Measurements from ENCODE around the gene PRMT6. TPM values are rescaled to one million over a fixed set of nuclear protein-coding genes. Genes with fewer than 3 reads are reported as not detected.
"Not testable (repeated sequence)": the region's sequence is repeated elsewhere in the genome, so short reads cannot be mapped to it uniquely, and the experiment has no call there.

PRMT6 gene
- total RNA-seq (2014; rRNA removed), result 16.5 and 20.9 TPM in 2 replicates
- polyA plus RNA-seq (2012), result 9.3 TPM

DNA sequence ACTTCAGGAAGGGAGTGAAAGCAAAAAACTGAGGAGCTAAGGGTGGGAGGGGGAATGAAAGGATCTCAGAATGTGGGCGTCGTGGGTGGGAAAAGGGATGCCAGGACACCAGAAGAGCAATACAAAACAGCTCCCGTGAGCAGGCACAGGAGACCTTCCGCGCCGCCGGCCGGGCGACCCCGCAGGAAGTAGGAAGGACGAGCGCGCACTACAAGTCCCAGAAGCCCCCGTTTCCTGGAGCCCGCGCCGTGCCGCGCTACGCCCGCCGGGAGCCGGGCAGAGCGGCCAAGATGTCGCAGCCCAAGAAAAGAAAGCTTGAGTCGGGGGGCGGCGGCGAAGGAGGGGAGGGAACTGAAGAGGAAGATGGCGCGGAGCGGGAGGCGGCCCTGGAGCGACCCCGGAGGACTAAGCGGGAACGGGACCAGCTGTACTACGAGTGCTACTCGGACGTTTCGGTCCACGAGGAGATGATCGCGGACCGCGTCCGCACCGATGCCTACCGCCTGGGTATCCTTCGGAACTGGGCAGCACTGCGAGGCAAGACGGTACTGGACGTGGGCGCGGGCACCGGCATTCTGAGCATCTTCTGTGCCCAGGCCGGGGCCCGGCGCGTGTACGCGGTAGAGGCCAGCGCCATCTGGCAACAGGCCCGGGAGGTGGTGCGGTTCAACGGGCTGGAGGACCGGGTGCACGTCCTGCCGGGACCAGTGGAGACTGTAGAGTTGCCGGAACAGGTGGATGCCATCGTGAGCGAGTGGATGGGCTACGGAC lies at the start of gene PRMT6:
Gene PRMT6, plus strand, starts transcription at position 249 of the 771 bp plus-strand sequence. Its CDS starts 42 bp downstream, at position 291.
- DNase-seq (ENCODE audit: low read depth), result peak; percentile 75

DNA sequence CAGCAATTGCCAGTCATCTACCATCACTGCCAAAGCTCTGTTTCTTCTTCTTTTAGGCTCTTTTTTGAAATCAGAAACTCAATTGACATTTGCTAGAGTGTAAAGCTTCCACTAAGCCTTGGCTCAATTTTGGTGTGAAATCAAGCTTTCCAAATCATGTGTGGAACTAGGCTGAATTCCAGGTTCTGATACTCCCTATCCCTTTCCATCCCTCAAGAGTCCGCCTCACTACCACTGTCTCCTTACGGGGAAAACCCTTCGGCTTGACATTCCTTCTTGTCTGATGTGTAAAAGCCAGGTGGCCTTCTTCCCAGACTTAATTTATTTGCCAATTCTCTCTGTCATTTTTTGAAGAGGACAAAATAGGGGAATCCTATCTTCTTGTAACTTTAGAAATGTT lies 47.2 kb upstream of the PRMT6 start:
- DNase-seq (ENCODE audit: low read depth), result no peak

DNA sequence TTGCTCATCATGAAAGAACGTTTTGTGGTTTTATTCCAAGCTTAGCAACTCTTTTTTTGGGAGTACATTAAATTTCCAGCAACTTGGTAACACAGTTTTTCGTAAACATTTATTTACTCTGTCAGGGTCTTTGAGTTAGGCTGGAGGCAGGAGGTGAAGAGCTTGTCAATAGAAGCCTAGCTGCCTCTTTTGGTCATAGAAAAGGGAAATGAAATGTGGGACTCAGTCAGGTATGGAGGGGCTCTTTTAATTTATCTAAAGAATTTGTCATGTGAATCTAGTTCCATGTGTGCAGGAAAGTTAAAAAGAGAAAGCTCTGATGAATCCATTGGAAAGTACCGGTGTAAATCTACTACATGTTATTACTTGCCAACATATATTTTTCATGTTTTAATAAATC lies 45.9 kb upstream of the PRMT6 start:
- no peak for DNase-seq (ENCODE audit: low read depth)

DNA sequence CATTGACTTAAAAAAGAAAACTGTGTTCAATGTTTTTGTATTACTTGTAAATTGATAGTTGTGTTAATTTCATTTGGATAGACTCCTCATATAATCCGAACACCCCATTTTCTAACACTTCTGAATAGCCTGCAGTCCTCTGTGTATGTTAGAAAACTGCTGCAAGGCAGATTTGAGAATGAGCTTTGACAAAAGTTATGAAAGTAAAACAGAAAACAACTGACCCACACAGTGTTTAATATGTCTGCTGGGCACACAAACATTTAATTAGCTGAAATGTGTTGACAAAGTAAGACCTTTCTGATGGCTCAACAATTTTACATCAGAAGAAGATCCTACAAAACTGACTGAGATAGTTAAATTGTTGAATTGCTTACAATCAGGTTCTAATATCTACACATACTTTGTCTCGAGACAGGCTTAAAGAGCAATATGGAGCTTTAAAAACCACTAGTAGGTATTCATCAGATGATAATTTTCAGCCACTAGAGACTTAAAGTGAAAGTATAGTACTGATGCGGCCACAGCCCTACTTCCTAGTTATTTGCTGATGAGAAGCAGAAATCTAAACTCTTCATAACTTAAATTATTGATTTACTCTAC lies 40.0 kb upstream of the PRMT6 start:
- DNase-seq (ENCODE audit: low read depth), result no peak

GRCh38 chr1:107018445-107018844 lies 38.0 kb upstream of the PRMT6 start:
- no peak for DNase-seq (ENCODE audit: low read depth)

DNA sequence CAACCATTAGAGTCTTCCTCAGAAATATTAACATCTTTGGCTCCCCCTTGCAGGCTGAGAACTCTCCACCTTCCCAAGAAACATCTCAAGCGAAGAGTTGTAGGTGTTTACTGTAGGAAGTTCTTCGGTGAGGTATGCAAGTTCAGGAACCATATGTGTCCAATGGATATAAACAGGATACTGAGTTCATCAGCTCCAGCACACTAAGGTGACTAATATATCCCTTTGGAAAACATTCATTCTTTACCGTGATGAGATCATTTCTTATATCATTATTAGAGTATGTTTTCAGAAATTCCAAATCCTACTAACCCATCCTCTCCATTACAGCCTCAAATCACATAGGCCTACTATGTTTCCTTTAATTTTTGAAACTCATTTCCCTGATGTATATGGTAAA lies 37.3 kb upstream of the PRMT6 start:
- no peak for DNase-seq (ENCODE audit: low read depth)

GRCh38 chr1:107038874-107039273 lies 17.6 kb upstream of the PRMT6 start:
- DNase-seq (ENCODE audit: low read depth), result not testable (repeated sequence)

GRCh38 chr1:107044310-107045220 lies 11.9 kb upstream of the PRMT6 start:
- not testable (repeated sequence) for DNase-seq (ENCODE audit: low read depth)

DNA sequence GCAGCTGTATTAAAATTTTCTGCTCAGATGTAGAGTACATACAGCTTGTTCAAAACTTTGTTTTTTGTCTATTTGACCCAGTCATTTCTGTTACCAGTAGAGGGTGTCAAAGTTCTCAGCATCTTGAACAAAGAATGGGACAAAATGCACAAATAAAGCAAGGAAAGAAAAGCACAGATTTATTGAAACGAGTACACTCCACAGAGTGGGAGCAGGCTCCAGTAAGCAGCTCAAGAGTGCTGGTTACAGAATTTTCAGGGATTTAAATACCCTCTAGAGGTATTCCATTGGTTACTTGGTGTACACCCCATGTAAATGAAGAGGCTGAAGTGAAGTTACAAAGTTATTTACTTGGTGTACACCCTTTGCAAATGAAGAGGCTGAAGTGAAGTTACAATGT lies 8.9 kb upstream of the PRMT6 start:
- DNase-seq (ENCODE audit: low read depth), result peak; percentile 3

DNA sequence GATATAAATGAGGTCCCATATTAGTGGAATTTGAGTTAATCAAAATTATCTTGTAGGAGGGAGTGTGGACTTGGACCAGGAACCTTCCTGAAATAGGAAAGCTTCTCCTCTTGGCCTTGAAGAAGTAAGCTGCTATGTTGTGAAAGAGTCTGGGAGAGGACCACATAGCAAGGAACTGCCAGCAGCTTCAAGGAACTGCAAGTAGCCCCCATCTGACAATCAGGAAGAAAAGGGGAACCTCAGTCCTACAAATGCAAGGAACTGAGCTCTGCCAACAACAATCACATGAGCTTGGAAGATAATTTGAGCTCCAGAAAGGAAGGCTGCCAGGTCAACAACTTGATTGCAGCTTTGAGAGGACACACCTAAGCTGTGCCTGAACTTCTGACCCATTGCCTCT lies 8.2 kb upstream of the PRMT6 start:
- no peak for DNase-seq (ENCODE audit: low read depth)

DNA sequence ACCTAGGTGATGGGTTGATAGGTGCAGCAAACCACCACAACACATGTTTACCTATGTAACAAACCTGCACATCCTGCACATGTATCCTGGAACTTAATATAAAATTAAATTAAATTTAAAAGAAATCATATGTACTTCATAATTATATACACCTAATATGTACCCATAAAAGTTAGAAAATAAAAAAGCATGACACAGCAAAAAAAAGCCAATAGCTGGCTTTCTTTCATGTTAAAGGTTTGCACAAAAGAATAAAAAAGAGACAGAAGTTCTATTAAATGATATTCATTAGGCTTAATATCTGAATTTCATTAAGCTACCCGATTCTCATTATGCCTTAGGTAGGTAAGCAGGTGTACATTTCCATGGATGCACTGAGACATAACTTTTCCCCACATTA lies 5.2 kb upstream of the PRMT6 start:
- DNase-seq (ENCODE audit: low read depth), result no peak

GRCh38 chr1:107055919-107056425 lies 502 bp upstream of the PRMT6 start:
- not testable (repeated sequence) for DNase-seq (ENCODE audit: low read depth)

- peak; percentile 42 for DNase-seq (ENCODE audit: low read depth)
Measured at GRCh38 chr1:107057197-107058133, 991 bp downstream of the PRMT6 start.

GRCh38 chr1:107058245-107059032 lies 2.0 kb downstream of the PRMT6 start:
- no peak for DNase-seq (ENCODE audit: low read depth)

DNA sequence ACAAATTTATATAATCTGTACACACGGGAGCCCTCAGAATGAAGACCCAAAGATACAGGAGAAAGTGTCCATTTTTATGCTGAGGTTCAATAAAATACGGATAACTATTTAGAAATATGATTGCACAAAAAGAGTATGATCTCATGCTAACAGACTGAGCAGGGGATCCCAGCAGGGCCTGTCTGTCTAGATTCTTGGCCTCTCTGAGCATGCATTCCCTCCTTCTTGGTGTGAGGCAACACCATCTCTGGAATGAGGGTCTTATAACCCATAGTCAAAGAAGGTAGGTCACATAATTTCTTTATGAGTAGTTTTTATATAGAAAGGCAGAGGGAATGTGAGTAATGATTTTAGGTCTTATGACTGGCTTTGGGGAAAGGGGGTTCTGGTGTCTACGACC lies 5.4 kb downstream of the PRMT6 start:
- DNase-seq (ENCODE audit: low read depth), result no peak

DNA sequence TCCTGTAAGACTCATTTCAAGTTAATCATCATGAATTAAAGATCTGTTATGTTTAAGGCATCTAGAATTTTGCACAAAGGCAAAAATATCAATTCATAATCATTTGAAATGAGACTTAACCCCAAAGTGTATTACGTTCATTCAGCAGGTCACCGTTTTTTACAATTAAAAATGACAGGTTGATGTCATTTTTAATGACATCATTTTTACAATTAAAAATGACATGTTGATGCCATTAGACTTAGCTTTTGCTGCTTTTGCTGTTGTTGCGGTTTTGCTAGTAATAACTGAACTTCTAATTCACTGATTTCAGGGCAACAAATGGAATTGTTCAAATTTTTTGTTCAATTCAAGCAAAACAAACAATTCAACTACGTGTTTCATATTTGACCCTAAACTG lies 17.0 kb downstream of the PRMT6 start:
- no peak for DNase-seq (ENCODE audit: low read depth)

- DNase-seq (ENCODE audit: low read depth), result peak; percentile 72
Measured at GRCh38 chr1:107076841-107077240, 20.4 kb downstream of the PRMT6 start.

DNA sequence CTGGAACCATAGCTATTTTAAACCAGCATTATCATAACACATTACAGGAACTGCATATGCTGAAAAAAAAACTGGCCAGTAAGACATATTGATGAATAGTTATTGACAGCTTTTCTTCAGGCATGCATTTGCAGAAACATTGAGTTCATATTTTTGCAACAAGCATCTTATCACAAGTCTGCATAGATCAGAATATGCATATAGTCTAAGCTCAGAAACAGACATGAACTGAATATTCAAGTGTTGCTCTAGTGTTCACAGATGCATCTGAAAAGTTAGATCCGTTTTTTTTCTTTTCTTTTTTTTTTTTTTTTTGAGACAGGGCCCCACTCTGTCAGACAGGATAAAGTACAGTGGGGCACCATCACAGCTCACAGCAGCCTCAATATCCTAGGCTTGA lies 22.8 kb downstream of the PRMT6 start:
- DNase-seq (ENCODE audit: low read depth), result no peak

DNA sequence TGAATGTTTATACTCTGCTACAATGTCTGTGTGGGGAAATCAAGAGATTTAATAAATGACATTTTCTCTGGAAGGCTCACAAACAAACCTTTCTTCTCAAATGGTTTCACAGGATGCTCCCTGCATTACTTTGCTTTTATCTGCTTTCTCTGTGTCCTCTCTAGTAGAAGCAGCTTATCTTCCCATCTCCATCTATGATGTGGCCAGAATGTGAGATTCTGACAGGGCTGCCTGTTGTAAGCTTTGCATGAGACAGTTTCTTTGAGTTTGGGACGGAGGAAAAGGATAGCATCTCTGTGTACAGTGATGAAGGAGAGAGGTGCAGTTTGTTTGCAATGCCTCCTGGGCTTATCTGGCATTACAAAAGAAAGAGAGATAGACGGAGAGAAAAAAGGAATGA lies 24.6 kb downstream of the PRMT6 start:
- DNase-seq (ENCODE audit: low read depth), result no peak

GRCh38 chr1:107091418-107091817 lies 34.9 kb downstream of the PRMT6 start:
- no peak for DNase-seq (ENCODE audit: low read depth)

All from LHCN-M2 (cell line).